ENCODE measurements around the gene SERPINB6.

DNA sequence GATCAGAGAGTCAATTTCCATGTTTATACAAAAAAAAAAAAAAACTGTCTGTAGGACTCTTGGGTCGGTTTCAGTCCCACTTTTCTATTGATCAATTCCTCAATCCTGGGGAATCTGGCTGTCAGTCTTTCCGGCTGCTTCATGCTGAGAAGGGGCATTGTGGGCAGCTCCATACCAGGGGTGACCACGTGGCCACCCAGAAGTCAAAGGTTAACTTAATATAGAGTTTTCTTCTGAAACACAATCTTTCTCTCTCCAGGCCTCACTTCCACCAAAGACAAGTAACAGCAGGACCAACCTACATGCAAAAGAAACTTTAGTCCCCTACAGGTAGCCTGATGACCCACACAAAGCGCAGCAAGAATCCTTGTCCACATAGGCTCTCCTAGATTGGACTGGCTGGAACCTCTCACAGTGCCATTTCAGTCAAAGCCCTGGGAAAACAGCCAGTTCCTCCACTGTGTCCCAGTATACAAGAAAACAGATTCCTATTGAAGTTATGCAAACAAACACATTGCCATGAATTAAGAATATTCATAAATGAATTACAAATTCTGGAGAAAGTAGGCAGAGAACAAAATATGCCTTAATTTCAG lies 49.7 kb downstream of the SERPINB6 start:
- TF ChIP-seq, protein P1, sequence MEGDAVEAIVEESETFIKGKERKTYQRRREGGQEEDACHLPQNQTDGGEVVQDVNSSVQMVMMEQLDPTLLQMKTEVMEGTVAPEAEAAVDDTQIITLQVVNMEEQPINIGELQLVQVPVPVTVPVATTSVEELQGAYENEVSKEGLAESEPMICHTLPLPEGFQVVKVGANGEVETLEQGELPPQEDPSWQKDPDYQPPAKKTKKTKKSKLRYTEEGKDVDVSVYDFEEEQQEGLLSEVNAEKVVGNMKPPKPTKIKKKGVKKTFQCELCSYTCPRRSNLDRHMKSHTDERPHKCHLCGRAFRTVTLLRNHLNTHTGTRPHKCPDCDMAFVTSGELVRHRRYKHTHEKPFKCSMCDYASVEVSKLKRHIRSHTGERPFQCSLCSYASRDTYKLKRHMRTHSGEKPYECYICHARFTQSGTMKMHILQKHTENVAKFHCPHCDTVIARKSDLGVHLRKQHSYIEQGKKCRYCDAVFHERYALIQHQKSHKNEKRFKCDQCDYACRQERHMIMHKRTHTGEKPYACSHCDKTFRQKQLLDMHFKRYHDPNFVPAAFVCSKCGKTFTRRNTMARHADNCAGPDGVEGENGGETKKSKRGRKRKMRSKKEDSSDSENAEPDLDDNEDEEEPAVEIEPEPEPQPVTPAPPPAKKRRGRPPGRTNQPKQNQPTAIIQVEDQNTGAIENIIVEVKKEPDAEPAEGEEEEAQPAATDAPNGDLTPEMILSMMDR (conservative IDR thresholded peaks at IDR 0.05) = no peak
- TF ChIP-seq ZFX (IDR thresholded peaks at IDR 0.05) = no peak
